Lower leg skin (tissue), 3 donors: Measurements from ENCODE around the gene PRSS22.

Experiments used
- CTCF ChIP-seq, 3 donors: fragments of 450-650 bp; IDR thresholded peaks; one replicate each; pipeline ENCODE4 v1.5.1; 2016; ENCODE audit warnings: antibody characterized with exemption in 3 of 3, mild to moderate bottlenecking in 3 of 3, moderate library complexity in 2 of 3
- POLR2A ChIP-seq, 2 donors: fragments of 450-650 bp; IDR thresholded peaks; one replicate each; pipeline ENCODE4 v1.6.1; 2016 to 2017; ENCODE audit warnings: antibody characterized with exemption in 2 of 2, mild to moderate bottlenecking in 1 of 2, moderate library complexity in 1 of 2

DNA sequence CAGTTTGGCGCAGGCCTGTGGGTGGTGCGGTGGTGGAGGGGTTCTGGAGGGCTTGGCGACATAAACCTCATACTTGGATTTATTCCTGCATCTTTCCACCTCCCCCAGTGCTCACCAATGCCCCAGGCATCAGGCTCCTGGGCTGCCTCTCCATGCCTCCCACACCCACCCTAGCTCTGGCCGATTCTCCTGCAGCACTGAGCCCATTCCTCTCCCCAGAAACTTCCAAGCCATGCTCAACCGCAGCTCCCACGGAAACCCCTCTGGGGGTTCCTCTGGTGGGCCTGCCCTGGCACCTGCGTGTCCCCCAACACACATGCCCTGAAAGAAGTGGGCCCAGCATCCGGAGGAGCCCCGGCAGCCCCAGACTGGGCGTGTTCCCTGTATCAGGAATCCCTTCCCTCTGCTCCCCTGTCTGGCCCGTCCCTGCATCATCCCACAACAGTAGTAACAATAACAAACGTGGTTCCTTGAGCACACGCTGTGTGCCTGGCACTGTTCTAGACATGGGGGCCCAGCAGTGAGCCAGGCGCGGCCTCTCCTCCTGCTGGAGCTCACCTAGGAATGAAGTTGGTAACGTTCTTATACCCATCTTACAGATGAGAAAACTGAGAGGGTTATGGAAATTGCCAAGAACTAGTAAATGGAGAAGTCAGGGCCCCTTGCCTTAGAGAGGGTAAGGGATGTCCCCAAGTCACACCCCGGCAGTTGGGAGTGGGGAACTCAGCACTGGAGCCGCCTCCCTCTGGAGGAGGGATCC, 38.6 kb downstream of the PRSS22 start:
- no peak for TF ChIP-seq CTCF (IDR thresholded peaks at IDR 0.05)
- no peak for TF ChIP-seq POLR2A (IDR thresholded peaks at IDR 0.05)
